ENCODE data around the gene GIGYF2. TPM values are rescaled to one million over a fixed set of nuclear protein-coding genes. Genes with fewer than 3 reads are reported as not detected.

Gene GIGYF2
- total and polyA plus RNA-seq, 2 of the 13 experiments (the other 11 are each of a cell fraction or from before 2014, with no cell fraction given) = 44.9 to 73.5 TPM

DNA sequence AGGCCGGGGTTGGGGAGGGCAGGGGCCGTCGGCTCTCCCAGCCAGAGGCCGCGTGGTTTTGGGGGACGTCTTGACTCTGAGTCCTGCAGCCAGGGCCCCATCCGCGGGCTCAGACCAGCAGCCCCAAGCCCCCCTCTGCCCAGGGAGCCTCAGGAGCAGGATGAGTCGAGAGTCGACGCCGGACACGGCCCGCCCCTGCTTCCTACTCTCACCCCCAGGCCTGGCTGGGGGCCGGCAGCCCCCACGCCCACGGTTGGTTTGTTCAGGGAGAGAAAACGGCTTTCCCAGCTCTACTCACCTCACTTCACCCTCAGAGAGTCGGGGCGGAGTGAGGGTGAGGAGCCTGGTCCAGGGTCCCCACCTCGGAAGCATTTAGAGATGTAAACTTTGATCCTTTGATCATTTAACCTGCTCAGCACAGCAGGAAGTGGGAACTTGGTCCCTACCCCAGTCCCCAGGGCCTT, 179.9 kb downstream of the GIGYF2 start (continued):
- TF ChIP-seq ZBTB40 (IDR thresholded peaks at IDR 0.05) (no peak), ZBTB40 (CRISPR knock-in tag; IDR thresholded peaks at IDR 0.05) (no peak), SMYD3 (CRISPR knock-in tag; IDR thresholded peaks at IDR 0.05) (no peak), ESRRA (CRISPR knock-in tag; IDR thresholded peaks at IDR 0.05; ENCODE audit: low read depth) (0 out of 2 replicates have a peak, but pooled peaks have one; percentile 22), GABPB1 (CRISPR knock-in tag; IDR thresholded peaks at IDR 0.05) (peak; percentile 66; the same call in 1 of the 2 replicates), ZNF30 (CRISPR knock-in tag; IDR thresholded peaks at IDR 0.05) (no peak), WIZ (CRISPR knock-in tag; IDR thresholded peaks at IDR 0.05) (no peak)
- TF ChIP-seq, protein P1, sequence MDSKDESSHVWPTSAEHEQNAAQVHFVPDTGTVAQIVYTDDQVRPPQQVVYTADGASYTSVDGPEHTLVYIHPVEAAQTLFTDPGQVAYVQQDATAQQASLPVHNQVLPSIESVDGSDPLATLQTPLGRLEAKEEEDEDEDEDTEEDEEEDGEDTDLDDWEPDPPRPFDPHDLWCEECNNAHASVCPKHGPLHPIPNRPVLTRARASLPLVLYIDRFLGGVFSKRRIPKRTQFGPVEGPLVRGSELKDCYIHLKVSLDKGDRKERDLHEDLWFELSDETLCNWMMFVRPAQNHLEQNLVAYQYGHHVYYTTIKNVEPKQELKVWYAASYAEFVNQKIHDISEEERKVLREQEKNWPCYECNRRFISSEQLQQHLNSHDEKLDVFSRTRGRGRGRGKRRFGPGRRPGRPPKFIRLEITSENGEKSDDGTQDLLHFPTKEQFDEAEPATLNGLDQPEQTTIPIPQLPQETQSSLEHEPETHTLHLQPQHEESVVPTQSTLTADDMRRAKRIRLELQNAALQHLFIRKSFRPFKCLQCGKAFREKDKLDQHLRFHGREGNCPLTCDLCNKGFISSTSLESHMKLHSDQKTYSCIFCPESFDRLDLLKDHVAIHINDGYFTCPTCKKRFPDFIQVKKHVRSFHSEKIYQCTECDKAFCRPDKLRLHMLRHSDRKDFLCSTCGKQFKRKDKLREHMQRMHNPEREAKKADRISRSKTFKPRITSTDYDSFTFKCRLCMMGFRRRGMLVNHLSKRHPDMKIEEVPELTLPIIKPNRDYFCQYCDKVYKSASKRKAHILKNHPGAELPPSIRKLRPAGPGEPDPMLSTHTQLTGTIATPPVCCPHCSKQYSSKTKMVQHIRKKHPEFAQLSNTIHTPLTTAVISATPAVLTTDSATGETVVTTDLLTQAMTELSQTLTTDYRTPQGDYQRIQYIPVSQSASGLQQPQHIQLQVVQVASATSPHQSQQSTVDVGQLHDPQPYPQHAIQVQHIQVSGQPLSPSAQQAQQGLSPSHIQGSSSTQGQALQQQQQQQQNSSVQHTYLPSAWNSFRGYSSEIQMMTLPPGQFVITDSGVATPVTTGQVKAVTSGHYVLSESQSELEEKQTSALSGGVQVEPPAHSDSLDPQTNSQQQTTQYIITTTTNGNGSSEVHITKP (CRISPR knock-in tag; IDR thresholded peaks at IDR 0.05; ENCODE audit: low read depth) = no peak
- TF ChIP-seq, protein P2, sequence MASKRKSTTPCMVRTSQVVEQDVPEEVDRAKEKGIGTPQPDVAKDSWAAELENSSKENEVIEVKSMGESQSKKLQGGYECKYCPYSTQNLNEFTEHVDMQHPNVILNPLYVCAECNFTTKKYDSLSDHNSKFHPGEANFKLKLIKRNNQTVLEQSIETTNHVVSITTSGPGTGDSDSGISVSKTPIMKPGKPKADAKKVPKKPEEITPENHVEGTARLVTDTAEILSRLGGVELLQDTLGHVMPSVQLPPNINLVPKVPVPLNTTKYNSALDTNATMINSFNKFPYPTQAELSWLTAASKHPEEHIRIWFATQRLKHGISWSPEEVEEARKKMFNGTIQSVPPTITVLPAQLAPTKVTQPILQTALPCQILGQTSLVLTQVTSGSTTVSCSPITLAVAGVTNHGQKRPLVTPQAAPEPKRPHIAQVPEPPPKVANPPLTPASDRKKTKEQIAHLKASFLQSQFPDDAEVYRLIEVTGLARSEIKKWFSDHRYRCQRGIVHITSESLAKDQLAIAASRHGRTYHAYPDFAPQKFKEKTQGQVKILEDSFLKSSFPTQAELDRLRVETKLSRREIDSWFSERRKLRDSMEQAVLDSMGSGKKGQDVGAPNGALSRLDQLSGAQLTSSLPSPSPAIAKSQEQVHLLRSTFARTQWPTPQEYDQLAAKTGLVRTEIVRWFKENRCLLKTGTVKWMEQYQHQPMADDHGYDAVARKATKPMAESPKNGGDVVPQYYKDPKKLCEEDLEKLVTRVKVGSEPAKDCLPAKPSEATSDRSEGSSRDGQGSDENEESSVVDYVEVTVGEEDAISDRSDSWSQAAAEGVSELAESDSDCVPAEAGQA (IDR thresholded peaks at IDR 0.05; ENCODE audit: low read depth) = peak; percentile 13; the same call in 1 of the 2 replicates
- TF ChIP-seq, protein P2 (CRISPR knock-in tag; IDR thresholded peaks at IDR 0.05; ENCODE audit: borderline replicate concordance) = no peak
